ENCODE measurements around the gene TRAPPC14.

DNA sequence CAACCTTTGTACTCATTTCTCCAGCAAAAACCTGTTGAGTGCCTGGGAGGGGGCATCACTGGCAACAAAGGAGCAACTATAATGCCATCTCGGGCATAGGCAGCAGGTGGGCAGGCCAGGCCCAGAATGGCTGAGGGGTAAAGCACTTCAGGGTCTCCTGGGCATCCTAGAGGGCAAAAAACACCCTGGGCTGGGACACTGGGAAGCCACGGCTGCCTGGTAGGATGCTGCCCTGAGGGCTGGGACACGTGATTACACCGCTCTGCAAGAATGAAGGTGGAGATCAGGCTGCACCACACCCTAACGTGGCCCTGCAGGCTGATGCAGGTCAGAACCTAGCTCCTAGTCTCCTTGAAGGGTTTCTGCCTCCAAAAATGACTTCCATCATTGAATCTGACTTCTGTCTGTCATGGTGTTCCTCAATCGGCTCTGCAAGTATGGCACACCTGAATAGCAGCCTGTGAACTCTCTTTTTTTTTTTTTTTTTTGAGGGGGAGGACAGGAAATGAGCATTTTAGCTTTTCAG lies 4.5 kb upstream of the TRAPPC14 start:
- TF ChIP-seq CTCF (IDR thresholded peaks at IDR 0.05) (no peak), EZH2 (IDR thresholded peaks at IDR 0.05) (no peak), EZH2phosphoT487 (IDR thresholded peaks at IDR 0.05) (no peak)

Data from neural progenitor cell (in vitro differentiated cells).